GM19468 (cell line): ENCODE measurements around the gene DNAAF3.
"Not testable (repeated sequence)": the region's sequence is repeated elsewhere in the genome, so short reads cannot be mapped to it uniquely, and the experiment has no call there.

Experiments
- ATAC-seq: cut with Tn5 transposase; IDR thresholded peaks from one replicate; pipeline ENCODE4 v1.9.1; 2021; ENCODE audit warnings: mild to moderate bottlenecking, moderate library complexity, moderate number of reproducible peaks; ENCODE audit not compliant: unreplicated experiment; ENCODE audit errors: extremely low read depth

The DNAAF3 gene

GRCh38 chr19:55166530-55167268 is at the start of gene DNAAF3:
DNAAF3 (minus strand) TSS chr19:55166613; CDS start chr19:55166413, 200 bp downstream.
- ATAC-seq, result no peak

- no peak for ATAC-seq
Measured at GRCh38 chr19:55213547-55213946, 47.1 kb upstream of the DNAAF3 start.

- no peak for ATAC-seq
Measured at GRCh38 chr19:55212447-55212846, 46.0 kb upstream of the DNAAF3 start.

GRCh38 chr19:55209693-55210472 is 43.5 kb upstream of the DNAAF3 start:
- ATAC-seq, result no peak

- ATAC-seq, result no peak
Measured at GRCh38 chr19:55208880-55209692, 42.7 kb upstream of the DNAAF3 start, which contains the start of gene PTPRH. PTPRH (minus strand) TSS chr19:55209501; CDS start chr19:55209433, 68 bp downstream.

- no peak for ATAC-seq
Measured at GRCh38 chr19:55206664-55207500, 40.5 kb upstream of the DNAAF3 start.

- ATAC-seq, result not testable (repeated sequence)
Measured at GRCh38 chr19:55202199-55202598, 35.8 kb upstream of the DNAAF3 start.

GRCh38 chr19:55199620-55200204 is 33.3 kb upstream of the DNAAF3 start:
- no peak for ATAC-seq

GRCh38 chr19:55198651-55199050 is 32.2 kb upstream of the DNAAF3 start:
- ATAC-seq, result no peak

GRCh38 chr19:55197528-55197927 is 31.1 kb upstream of the DNAAF3 start:
- no peak for ATAC-seq

- ATAC-seq, result no peak
Measured at GRCh38 chr19:55196803-55197202, 30.4 kb upstream of the DNAAF3 start.

GRCh38 chr19:55193481-55193880 is 27.1 kb upstream of the DNAAF3 start:
- ATAC-seq, result no peak

GRCh38 chr19:55189403-55189835 is 23.0 kb upstream of the DNAAF3 start:
- no peak for ATAC-seq

GRCh38 chr19:55188625-55189024 is 22.2 kb upstream of the DNAAF3 start:
- no peak for ATAC-seq

- ATAC-seq, result no peak
Measured at GRCh38 chr19:55186080-55186479, 19.7 kb upstream of the DNAAF3 start.

GRCh38 chr19:55181740-55182139 is 15.3 kb upstream of the DNAAF3 start:
- no peak for ATAC-seq

- no peak for ATAC-seq
Measured at GRCh38 chr19:55179606-55180484, 13.4 kb upstream of the DNAAF3 start, which contains the start of gene SYT5. SYT5 (minus strand) TSS chr19:55180289; CDS start chr19:55179041, 1,248 bp downstream.
